ENCODE results near the gene ARHGEF2.
A peak's percentile ranks its signal among the peaks of the same experiment; 100 is the strongest.

ARHGEF2 gene

GRCh38 chr1:155969377-155969791 lies 9.0 kb downstream of the ARHGEF2 start:
- DNase-seq, result no peak

GRCh38 chr1:155968670-155969069 lies 9.7 kb downstream of the ARHGEF2 start:
- DNase-seq, result no peak

DNA sequence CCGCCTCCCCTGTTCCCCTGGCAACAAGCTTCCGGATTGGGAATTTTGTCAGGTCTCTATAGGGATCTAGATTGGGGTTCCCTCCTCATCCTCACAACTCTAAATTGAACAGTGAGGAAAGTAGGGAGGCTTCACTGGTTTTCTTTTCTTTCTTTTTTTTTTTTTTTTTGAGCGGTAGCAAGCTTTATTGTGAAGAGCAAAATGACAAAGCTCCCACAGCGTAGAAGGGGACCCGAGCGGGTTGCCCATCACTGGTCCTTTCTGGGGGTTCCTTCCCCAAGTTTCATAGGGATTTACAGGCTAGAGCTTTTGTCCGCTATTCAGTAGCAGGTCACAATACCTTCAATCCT lies 10.3 kb downstream of the ARHGEF2 start:
- no peak for DNase-seq

DNA sequence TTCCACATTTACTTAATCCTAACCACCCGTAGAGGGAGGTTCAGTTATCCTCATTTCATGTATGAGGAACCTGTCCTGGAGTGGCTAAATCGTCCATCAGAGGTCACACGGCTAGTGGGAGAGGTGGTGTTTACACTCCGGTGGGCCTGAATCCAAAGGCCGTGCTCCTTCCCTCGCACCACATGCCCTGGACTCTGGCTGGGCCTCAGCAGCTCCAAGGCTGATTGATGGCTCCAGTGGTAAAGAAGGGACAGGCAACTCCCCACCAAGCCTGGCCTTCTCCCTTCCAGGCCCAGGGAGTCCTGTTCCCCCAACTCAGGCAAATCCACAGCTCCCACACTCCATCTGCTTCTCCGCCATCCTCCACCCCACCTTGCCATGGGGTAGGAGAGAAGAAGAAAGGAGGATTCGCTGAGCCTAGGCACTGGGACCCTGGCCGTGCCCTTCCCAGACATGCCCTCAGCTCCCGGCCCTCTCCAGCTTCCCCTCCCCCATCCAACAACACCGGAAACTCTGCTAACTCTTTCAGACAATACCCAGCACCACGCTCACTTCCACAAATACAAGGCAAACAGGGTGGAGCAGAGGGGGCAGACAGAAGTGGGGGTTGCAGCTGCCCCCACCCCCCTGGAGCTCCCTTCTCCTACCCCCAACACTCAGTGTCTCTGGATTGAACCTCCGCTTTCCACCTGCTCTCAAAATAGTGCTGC lies 10.9 kb downstream of the ARHGEF2 start:
- DNase-seq, result no peak

DNA sequence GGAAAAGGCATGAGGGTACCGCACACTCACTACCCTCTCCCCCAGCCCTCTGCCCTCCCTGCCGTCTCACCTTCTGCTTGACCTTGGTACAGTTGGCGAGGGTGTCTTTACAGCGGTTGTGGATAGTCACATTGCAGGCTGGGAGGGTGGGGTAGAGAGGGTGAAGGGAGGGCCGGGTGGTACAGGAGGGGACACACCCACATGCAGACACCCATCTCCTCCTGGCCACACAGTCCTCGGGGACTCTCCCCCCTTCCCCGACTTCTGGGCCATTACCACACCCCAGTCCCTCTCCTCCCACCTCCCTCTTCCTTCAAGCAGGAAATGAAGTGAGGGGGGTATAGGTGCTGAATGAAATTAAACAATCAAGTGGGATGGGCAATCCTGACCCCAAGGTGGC lies 11.6 kb downstream of the ARHGEF2 start:
- DNase-seq, result no peak

DNA sequence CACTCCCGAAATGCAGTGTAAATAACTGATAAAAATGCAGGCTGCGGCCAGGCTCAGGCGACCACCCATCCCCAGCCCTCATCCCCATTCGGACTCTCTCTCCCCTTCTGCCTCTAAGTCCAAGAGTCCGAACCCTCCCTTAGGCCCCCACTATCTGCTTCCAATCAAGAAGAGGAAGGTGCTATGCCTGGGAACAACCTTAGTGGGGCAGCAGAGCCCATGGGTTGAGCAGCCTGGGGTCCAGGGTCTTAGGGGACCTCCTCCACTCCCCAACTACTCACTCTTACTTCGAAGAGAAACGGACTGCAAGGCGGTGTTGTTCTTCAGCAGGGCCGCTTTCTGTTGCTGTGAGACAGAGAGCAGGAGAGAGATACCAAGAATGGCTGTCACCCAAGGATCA lies 12.2 kb downstream of the ARHGEF2 start:
- DNase-seq, result no peak

- DNase-seq, result no peak
Observed at GRCh38 chr1:155964193-155964592, 14.2 kb downstream of the ARHGEF2 start.

DNA sequence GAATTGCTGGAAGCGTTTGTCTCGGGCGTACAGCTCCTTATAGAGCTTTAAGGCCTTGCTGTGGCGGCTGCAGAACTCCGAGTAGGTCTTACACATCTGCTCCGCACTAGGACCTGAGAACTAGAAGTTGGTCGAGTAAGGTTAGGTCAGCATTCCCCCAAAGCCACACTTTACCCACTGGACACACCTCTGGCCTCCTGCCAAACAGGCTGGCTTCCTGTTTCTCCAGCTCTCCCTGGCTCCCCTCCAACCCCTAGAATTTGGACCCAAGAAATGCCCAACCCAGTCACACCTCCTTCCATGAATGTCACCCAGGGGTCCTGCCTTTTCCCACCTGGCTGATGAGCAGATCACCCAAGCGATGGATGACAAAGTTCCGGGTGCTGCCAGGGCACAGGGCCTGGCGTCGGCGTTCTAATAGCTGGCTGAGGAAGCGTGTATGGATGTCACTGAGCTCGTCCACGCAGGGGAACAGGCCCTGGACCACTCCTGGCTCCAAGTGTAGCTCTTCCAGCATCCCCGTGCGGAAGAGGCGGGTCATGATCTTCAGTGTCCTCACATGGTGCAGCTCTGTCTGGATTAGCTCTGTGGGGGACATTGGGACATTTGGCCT lies 15.6 kb downstream of the ARHGEF2 start:
- DNase-seq, result no peak

DNA sequence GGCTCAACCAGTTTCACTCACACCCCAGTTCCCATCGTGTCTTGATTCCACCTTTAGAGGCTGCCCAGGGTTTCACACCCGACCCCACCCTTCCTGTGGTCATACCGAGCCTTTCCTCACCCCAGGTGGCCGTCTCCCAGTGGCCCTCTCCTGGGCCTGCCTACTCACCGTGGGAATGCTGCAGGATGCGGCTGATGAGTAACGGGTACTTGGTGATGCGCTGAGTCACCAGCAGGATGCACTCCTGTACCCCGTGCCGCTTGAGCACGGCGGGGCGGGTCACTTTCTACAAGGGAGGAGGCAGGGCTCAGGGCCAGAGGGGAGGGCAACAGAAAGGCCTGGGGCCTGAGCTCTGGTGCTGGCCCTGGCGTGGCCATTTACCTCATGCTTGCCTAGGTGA lies 16.4 kb downstream of the ARHGEF2 start:
- peak in 1 of 2 donors; percentile 23 for DNase-seq

GRCh38 chr1:155960081-155960745 lies 18.1 kb downstream of the ARHGEF2 start:
- DNase-seq, result no peak

DNA sequence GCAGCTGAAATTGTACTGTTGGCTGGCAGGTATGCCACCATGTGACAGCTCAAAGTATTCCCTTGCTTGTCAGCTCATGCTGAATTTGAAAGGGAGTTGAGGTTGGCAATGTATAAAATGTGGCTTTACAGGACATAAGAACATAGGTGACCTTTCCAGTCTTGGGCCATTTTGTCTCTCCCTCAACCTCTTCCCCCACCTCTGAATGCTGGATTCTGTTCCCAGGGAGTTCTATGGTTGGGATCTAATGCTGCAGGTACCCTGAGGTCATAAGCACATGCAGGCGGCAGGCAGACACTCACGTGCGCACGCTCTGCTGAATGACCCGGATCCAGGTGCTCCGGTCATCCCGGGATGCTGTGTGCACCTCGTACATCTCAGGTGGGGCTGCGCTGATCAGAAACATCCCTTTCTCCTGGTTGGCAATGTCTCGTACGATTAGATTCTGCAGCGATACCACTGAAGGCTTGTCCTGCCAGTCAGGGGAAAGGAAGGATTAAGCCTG lies 20.9 kb downstream of the ARHGEF2 start:
- DNase-seq, result no peak

- DNase-seq, result no peak
Observed at GRCh38 chr1:155954645-155955044, 23.7 kb downstream of the ARHGEF2 start.

DNA sequence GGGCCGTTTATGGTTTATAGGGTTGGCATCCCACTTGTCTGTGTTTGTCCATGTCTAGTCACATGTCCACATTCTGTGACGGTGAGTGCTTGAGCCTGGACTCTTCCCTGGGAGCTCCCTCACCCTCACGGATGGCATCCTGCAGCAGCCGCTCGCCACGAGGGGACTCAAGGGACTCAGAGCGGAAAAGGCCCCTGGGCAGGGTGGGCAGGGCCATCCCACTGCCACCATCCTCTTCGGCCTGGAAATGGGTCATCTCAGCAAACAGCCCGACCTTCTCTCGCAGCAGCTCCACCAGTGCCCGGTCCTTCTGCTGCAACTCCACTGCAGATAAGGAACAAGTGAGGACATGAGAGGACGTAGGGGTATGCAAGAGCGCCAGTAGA lies 25.8 kb downstream of the ARHGEF2 start:
- DNase-seq, result no peak

DNA sequence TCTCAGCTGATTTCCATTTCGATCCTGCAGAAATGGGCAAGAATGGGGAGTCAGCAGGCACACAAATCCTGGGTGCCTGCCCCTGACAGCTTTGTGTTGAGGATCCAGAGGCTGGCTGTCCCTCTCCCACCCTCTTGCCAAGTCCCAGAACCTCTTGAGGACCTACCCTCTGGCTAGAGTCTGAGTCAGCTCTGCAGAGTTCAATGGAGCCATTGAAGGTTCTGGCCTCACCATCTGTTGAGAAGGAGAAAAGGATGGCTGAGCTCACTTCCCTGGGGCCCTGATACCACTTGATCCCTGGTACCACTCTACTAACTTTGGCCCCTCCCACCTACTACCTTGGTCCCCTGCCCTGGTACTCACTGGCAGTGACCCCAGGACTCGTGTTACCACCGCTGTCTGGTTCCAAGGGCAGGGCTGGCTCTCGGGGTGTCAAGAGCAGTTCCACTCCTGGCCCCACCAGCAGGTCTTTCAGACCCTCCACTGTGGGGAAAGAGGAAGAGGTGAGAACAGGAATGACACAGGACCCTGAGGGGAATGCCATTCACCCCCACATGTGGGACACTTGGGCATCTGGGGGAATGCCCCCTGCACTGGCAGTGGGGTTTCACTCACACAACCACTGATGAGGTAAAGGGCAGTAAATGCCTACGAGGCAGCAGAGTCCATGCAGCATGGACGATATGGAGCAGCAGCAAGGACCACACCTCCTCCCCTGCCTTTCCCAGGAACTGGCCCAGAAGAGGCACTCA lies 26.4 kb downstream of the ARHGEF2 start:
- no peak for DNase-seq

DNA sequence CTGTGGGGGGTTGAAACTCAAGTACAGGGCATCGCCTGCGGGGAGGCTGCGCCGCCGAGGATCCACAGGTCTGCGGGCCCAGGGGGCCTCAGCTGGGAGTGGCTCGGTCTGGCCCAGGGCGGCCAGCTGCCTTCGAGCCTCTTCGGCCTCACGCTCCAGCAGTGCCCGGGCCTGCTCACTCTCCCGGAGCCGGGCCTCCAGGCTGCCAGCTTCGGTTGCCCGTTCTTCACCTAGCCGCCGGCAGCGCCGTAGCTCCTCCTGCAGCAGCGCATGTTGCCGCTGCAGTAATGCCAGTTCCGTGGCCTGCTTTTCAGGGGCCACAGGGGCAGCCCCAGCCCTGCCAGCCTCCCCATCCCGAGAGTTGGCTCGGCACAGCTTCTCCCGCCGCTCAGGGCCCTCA lies 27.5 kb downstream of the ARHGEF2 start:
- DNase-seq, result no peak

- DNase-seq, result no peak
Observed at GRCh38 chr1:155947741-155948140, 30.6 kb downstream of the ARHGEF2 start.

DNA sequence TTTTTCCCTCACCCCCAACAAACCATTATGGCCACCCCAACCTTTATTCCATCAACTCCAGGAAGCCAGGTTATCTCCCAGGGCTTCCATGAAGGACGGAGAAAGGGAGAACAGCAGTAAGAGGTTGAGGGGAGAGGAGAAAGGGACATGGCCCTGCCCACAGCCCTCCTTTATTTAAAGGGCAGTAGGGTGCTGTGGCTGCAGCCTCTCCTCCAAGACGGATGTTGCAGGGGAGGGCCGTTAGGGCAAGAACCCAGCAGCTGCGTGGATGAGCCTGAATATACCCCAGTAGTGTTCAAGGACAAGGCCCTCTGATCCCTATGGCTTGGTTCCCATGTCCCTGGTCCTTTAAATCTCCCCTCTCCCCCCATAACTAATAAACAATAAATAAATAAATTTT lies 31.1 kb downstream of the ARHGEF2 start:
- no peak for DNase-seq

DNA sequence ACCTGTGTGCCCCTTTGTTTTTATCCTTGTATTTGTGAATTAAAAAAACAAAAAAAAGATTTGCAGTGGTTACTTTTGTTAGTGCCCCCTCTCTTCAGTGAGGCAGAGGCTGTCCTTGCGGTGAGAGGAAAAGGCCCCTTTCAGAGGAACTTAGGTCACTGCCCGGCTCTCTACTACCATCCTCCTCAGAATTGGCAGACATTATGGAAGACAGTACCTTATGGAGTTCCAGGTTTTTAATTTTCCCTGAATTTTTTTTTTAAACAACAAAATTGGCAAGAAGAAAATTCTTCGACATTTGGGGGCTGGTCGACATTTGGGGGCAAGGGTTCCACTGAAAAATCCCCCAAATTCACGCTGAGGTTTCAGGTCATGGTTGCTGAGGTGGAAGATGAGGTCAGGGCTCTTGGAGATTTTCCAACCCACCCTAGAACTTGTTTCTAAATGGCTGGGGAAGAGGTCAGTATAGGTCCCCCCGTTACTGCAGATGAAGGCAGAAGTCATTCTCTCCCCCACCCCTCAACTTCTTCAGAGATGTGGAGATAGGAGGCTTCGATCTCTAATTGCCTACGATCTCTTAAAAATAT lies 31.6 kb downstream of the ARHGEF2 start:
- DNase-seq, result no peak

DNA sequence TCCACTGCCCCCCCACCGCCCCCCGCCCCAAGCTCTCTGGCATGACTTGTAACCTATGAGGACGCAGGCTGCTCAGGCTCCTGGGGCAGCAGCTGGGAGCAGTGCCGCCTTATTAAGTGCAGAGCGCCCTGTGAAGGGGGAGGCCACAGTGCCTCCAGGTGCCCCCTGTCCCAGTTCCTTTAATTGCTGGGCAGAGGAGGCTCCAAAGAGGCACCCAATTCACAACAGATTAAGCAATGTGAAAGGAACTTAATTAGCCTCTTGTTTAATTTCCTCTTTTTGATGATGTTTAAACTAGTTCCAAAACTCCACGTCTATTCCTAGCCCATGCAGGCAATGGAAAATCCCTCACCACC lies 33.9 kb downstream of the ARHGEF2 start:
- DNase-seq, result no peak

- DNase-seq, result no peak
Observed at GRCh38 chr1:155942578-155943141, 35.7 kb downstream of the ARHGEF2 start.

GRCh38 chr1:155941845-155942531 lies 36.4 kb downstream of the ARHGEF2 start:
- DNase-seq, result no peak
